NT2/D1 (cell line): ENCODE data around the gene RAB43.

Experiments used
- SUZ12 ChIP-seq: IDR thresholded peaks from 2 replicates; pipeline ENCODE4 v1.6.1; 2011; ENCODE audit not compliant: insufficient read length, insufficient read depth; ENCODE audit errors: extremely low read depth
- YY1 ChIP-seq: IDR thresholded peaks from 2 replicates; pipeline ENCODE4 v1.6.1; 2011; ENCODE audit not compliant: insufficient read length, insufficient read depth
- ZNF274 ChIP-seq: IDR thresholded peaks from 2 replicates; pipeline ENCODE4 v1.6.1; 2011; ENCODE audit warnings: mild to moderate bottlenecking, low read depth, low read length

GRCh38 chr3:129130291-129130813 lies 8.7 kb upstream of the RAB43 start:
- TF ChIP-seq YY1, result no peak
- no peak for TF ChIP-seq ZNF274
- no peak for TF ChIP-seq SUZ12
